ENCODE data around the gene NPB. TPM values are rescaled to one million over a fixed set of nuclear protein-coding genes. Genes with fewer than 3 reads are reported as not detected.

NPB gene
- total RNA-seq, 2 experiments from 2014 or later = 0.17 TPM; not detected in 1

GRCh38 chr17:81867991-81868673 lies 33.9 kb upstream of the NPB start:
- POLR2A ChIA-PET = interaction anchor here (0.6 kb wide), 2 partner anchors 152 to 184 kb away, joined by 3 to 5 read pairs; no protein-coding TSS in a partner anchor
- CTCF ChIA-PET = interaction anchor here (2.1 to 2.3 kb wide), 2 partner anchors 60 to 165 kb away, joined by 9 read pairs; partner anchors contain the start of genes MAFG and MRPL12

GRCh38 chr17:81868674-81869220 lies 33.3 kb upstream of the NPB start:
- CTCF ChIA-PET = interaction anchor here (1.0 to 2.3 kb wide), 3 partner anchors 26 to 166 kb away, joined by 3 to 9 read pairs (median 9); partner anchors contain the start of genes MAFG and MRPL12
- POLR2A ChIA-PET = interaction anchor here (0.6 to 2.7 kb wide), 4 partner anchors 8 to 142 kb away, joined by 3 to 28 read pairs (median 8); partner anchors contain the start of gene P4HB

GRCh38 chr17:81869221-81870130 lies 32.6 kb upstream of the NPB start:
- ChIA-PET CTCF (interaction anchor here (0.6 to 2.3 kb wide), 7 partner anchors 14 to 166 kb away, joined by 3 to 9 read pairs (median 4); partner anchors contain the start of genes MAFG and MRPL12), POLR2A (interaction anchor here (0.5 to 3.3 kb wide), 8 partner anchors 8 to 197 kb away, joined by 3 to 28 read pairs (median 4); partner anchors contain the start of genes MCRIP1 and P4HB)

GRCh38 chr17:81870131-81870980 lies 31.7 kb upstream of the NPB start:
- ChIA-PET POLR2A (interaction anchor here (0.5 to 3.3 kb wide), 6 partner anchors 9 to 196 kb away, joined by 3 to 28 read pairs (median 4); partner anchors contain the start of genes MCRIP1 and P4HB), CTCF (interaction anchor here (0.6 to 2.3 kb wide), 7 partner anchors 8 to 167 kb away, joined by 3 to 9 read pairs (median 4); partner anchors contain the start of genes MAFG and MRPL12)

- POLR2A ChIA-PET = interaction anchor here (1.0 to 3.3 kb wide), 4 partner anchors 10 to 55 kb away, joined by 3 to 28 read pairs (median 12); partner anchors contain the start of genes MCRIP1 and P4HB
- CTCF ChIA-PET = interaction anchor here (1.0 to 1.3 kb wide), 2 partner anchors 9 to 151 kb away, joined by 3 read pairs; no protein-coding TSS in a partner anchor
These were observed 31.1 kb upstream of the NPB start, which contains the start of gene ARHGDIA for GRCh38 chr17:81870981-81871386. TSS of gene ARHGDIA (minus strand) at chr17:81871337. CDS start at chr17:81869930, 1,407 bp downstream.

GRCh38 chr17:81871387-81872230 lies 30.4 kb upstream of the NPB start:
- CTCF ChIA-PET = interaction anchor here (1.0 to 1.3 kb wide), 3 partner anchors 10 to 161 kb away, joined by 3 read pairs; no protein-coding TSS in a partner anchor
- POLR2A ChIA-PET = interaction anchor here (0.7 to 3.3 kb wide), 7 partner anchors 11 to 659 kb away, joined by 3 to 28 read pairs (median 5); partner anchors contain the start of genes ALYREF, ANAPC11, MCRIP1 and MRPL12

- ChIA-PET POLR2A (interaction anchor here (1.0 kb wide), 1 partner anchor 8 kb away, joined by 11 read pairs; no protein-coding TSS in a partner anchor), CTCF (no interaction called here)
These were observed 24.5 kb upstream of the NPB start for GRCh38 chr17:81877569-81877968.

- ChIA-PET CTCF (no interaction called here), POLR2A (interaction anchor here (1.0 kb wide), 1 partner anchor 9 kb away, joined by 11 read pairs; no protein-coding TSS in a partner anchor)
These were observed 23.7 kb upstream of the NPB start for GRCh38 chr17:81878294-81878693.

GRCh38 chr17:81879121-81879520 lies 22.9 kb upstream of the NPB start:
- ChIA-PET POLR2A (interaction anchor here (1.1 kb wide), 1 partner anchor 174 kb away, joined by 3 read pairs; no protein-coding TSS in a partner anchor), CTCF (no interaction called here)

- POLR2A ChIA-PET = interaction anchor here (1.4 kb wide), 1 partner anchor 14 kb away, joined by 3 read pairs; the partner anchor contains the start of gene ARHGDIA
- CTCF ChIA-PET = interaction anchor here (1.8 kb wide), 1 partner anchor 14 kb away, joined by 4 read pairs; no protein-coding TSS in a partner anchor
These were observed 17.5 kb upstream of the NPB start for GRCh38 chr17:81884520-81884919.

- CTCF ChIA-PET = interaction anchor here (0.6 kb wide), 1 partner anchor 29 kb away, joined by 3 read pairs; no protein-coding TSS in a partner anchor
- POLR2A ChIA-PET = interaction anchor here (1.4 kb wide), 1 partner anchor 14 kb away, joined by 3 read pairs; the partner anchor contains the start of gene ARHGDIA
These were observed 17.1 kb upstream of the NPB start for GRCh38 chr17:81884968-81885367.

- ChIA-PET CTCF (interaction anchor here (0.6 kb wide), 1 partner anchor 29 kb away, joined by 3 read pairs; no protein-coding TSS in a partner anchor), POLR2A (interaction anchor here (1.4 kb wide), 1 partner anchor 15 kb away, joined by 3 read pairs; the partner anchor contains the start of gene ARHGDIA)
These were observed 16.6 kb upstream of the NPB start for GRCh38 chr17:81885454-81885853.

- CTCF ChIA-PET = no interaction called here
- POLR2A ChIA-PET = no interaction called here
These were observed 16.0 kb upstream of the NPB start for GRCh38 chr17:81885869-81886548.

GRCh38 chr17:81888105-81888987 lies 13.7 kb upstream of the NPB start:
- POLR2A ChIA-PET = no interaction called here
- CTCF ChIA-PET = no interaction called here
